IMR-90 (cell line): ENCODE results near the gene H6PD. TPM values are rescaled to one million over a fixed set of nuclear protein-coding genes. Genes with fewer than 3 reads are reported as not detected.

Source experiments
- ATAC-seq: fragments of 200-7000 bp; cut with Tn5 transposase; 2 replicates; pipeline ENCODE4 v1.9.1; 2020; ENCODE audit warnings: low read depth, mild to moderate bottlenecking, moderate library complexity
- BruUV-seq: library from RNA; stranded (reverse); fragments of 400-500 nt; replicated peaks from 2 replicates; lab custom pipeline; 2021; lab: Mats Ljungman, UMichigan
- CTCF ChIA-PET: fragments of 300-600 bp; formaldehyde crosslinking; extraction: SDS; loops from one replicate; lab custom pipeline; 2021; ENCODE audit warnings: antibody characterized with exemption; lab: Yijun Ruan, JAX
- POLR2A ChIA-PET: fragments of 300-600 bp; sonication (Branson Sonifier 250); formaldehyde crosslinking; loops from one replicate; lab custom pipeline; 2022; ENCODE audit warnings: antibody characterized with exemption; ENCODE audit not compliant: unreplicated experiment; lab: Charles Lee
- DNase-seq: peaks from one replicate; pipeline ENCODE4 v3.0.0; 2013
- H2AFZ ChIP-seq: replicated peaks from 2 replicates; pipeline ENCODE3; 2013; ENCODE audit warnings: low read length, mild to moderate bottlenecking; ENCODE audit not compliant: poor library complexity
- H2AK5ac ChIP-seq: 2 replicates; pipeline ENCODE4 v1.6.1; 2013; ENCODE audit warnings: low read depth, low read length, inconsistent platforms
- H2AK9ac ChIP-seq: replicated peaks from 2 replicates; pipeline ENCODE3; 2013; ENCODE audit warnings: mild to moderate bottlenecking, low read depth, low read length, moderate library complexity; ENCODE audit not compliant: poor library complexity
- H2BK120ac ChIP-seq: 2 replicates; pipeline ENCODE4 v1.6.1; 2013; ENCODE audit warnings: low read depth, low read length, inconsistent platforms
- H2BK15ac ChIP-seq: 3 replicates; pipeline ENCODE4 v1.6.1; 2013; ENCODE audit warnings: low read depth, low read length, inconsistent platforms
- H2BK20ac ChIP-seq: 2 replicates; pipeline ENCODE4 v1.6.1; 2013; ENCODE audit warnings: low read depth, mild to moderate bottlenecking, inconsistent platforms, low read length, moderate library complexity
- H2BK5ac ChIP-seq: 2 replicates; pipeline ENCODE4 v1.6.1; 2013; ENCODE audit warnings: mild to moderate bottlenecking, low read depth, low read length, inconsistent platforms; ENCODE audit not compliant: poor library complexity, severe bottlenecking
- H3K14ac ChIP-seq: replicated peaks from 2 replicates; pipeline ENCODE4 v1.6.1; 2013; ENCODE audit warnings: low read depth, low read length, inconsistent platforms
- H3K18ac ChIP-seq: 2 replicates; pipeline ENCODE4 v1.6.1; 2013; ENCODE audit warnings: low read depth, low read length, control low read depth
- H3K23ac ChIP-seq: 2 replicates; pipeline ENCODE4 v1.6.1; 2013; ENCODE audit warnings: low read depth, low read length, inconsistent platforms
- H3K27ac ChIP-seq: 2 replicates; pipeline ENCODE4 v1.5.1; 2013; ENCODE audit warnings: mild to moderate bottlenecking, control low read depth, low read length; ENCODE audit not compliant: insufficient read depth
- H3K27me3 ChIP-seq: 2 replicates; pipeline ENCODE4 v1.6.1; 2013; ENCODE audit warnings: low read length; ENCODE audit not compliant: control insufficient read depth, insufficient read depth
- H3K36me3 ChIP-seq: 2 replicates; pipeline ENCODE4 v1.6.1; 2013; ENCODE audit warnings: low read length, mixed read lengths; ENCODE audit not compliant: control insufficient read depth, insufficient read depth
- H3K4ac ChIP-seq: 2 replicates; pipeline ENCODE4 v1.6.1; 2013; ENCODE audit warnings: low read depth, low read length, inconsistent platforms
- H3K4me1 ChIP-seq: 2 replicates; pipeline ENCODE4 v1.6.1; 2013; ENCODE audit warnings: low read length, mixed read lengths; ENCODE audit not compliant: control insufficient read depth, insufficient read depth
- H3K4me2 ChIP-seq: 2 replicates; pipeline ENCODE4 v1.6.1; 2013; ENCODE audit warnings: low read depth, mild to moderate bottlenecking, control low read depth, low read length, moderate library complexity
- H3K4me3 ChIP-seq: 2 replicates; pipeline ENCODE4 v1.5.1; 2013; ENCODE audit warnings: low read depth, mild to moderate bottlenecking, control low read depth, low read length, moderate library complexity; ENCODE audit not compliant: insufficient read depth
- H3K56ac ChIP-seq: 2 replicates; pipeline ENCODE4 v1.6.1; 2013; ENCODE audit warnings: low read length, inconsistent platforms; ENCODE audit not compliant: insufficient read depth; ENCODE audit errors: extremely low read depth
- H3K79me1 ChIP-seq, 2 experiments: 2 replicates each; pipeline ENCODE4 v1.6.1; 2013; ENCODE audit warnings: low read length in 2 of 2, inconsistent platforms in 1 of 2, low read depth in 1 of 2
- H3K9ac ChIP-seq: 2 replicates; pipeline ENCODE4 v1.6.1; 2013; ENCODE audit warnings: low read depth, low read length, control low read depth
- H3K9me1 ChIP-seq: 2 replicates; pipeline ENCODE4 v1.6.1; 2013; ENCODE audit warnings: low read length, inconsistent platforms; ENCODE audit not compliant: insufficient read depth
- H3K9me3 ChIP-seq: 2 replicates; pipeline ENCODE4 v1.6.1; 2013; ENCODE audit warnings: low read length; ENCODE audit not compliant: control insufficient read depth, insufficient read depth
- H4K20me1 ChIP-seq: 2 replicates; pipeline ENCODE4 v1.6.1; 2013; ENCODE audit warnings: low read length, inconsistent platforms; ENCODE audit not compliant: insufficient read depth
- H4K5ac ChIP-seq: 2 replicates; pipeline ENCODE4 v1.6.1; 2013; ENCODE audit warnings: mild to moderate bottlenecking, low read depth, low read length, control low read depth
- H4K8ac ChIP-seq, 2 experiments: 2 replicates each; pipeline ENCODE4 v1.6.1; 2013; ENCODE audit warnings: low read depth in 2 of 2, low read length in 2 of 2, control low read depth in 1 of 2, inconsistent platforms in 1 of 2
- H4K91ac ChIP-seq: 2 replicates; pipeline ENCODE4 v1.6.1; 2013; ENCODE audit warnings: low read depth, low read length, inconsistent platforms; ENCODE audit not compliant: insufficient read depth
- BHLHE40 ChIP-seq: fragments of 150-350 bp; IDR thresholded peaks from 2 replicates; pipeline ENCODE4 v1.6.1; 2016; ENCODE audit warnings: mild to moderate bottlenecking, low read depth, low read length
- CEBPB ChIP-seq: IDR thresholded peaks from 2 replicates; pipeline ENCODE4 v1.6.1; 2012; ENCODE audit warnings: low read depth, low read length, improper control_type of control experiment
- CHD1 ChIP-seq: IDR thresholded peaks from 2 replicates; pipeline ENCODE4 v1.6.1; 2012; ENCODE audit warnings: low read depth, low read length, improper control_type of control experiment
- FOS ChIP-seq: fragments of 150-350 bp; IDR thresholded peaks from 2 replicates; pipeline ENCODE4 v1.6.1; 2016; ENCODE audit warnings: low read depth, low read length
- MAFK ChIP-seq: IDR thresholded peaks from 2 replicates; pipeline ENCODE4 v1.6.1; 2012; ENCODE audit warnings: low read depth, low read length, improper control_type of control experiment
- MAZ ChIP-seq: IDR thresholded peaks from 2 replicates; pipeline ENCODE4 v1.6.1; 2012; ENCODE audit warnings: low read depth, mild to moderate bottlenecking, low read length, improper control_type of control experiment, moderate library complexity, borderline replicate concordance
- MXI1 ChIP-seq: IDR thresholded peaks from 2 replicates; pipeline ENCODE4 v1.6.1; 2012; ENCODE audit warnings: low read depth, mild to moderate bottlenecking, low read length, moderate library complexity, borderline replicate concordance
- NFE2L2 ChIP-seq: fragments of 150-350 bp; IDR thresholded peaks from 2 replicates; pipeline ENCODE4 v1.6.1; 2016; ENCODE audit warnings: low read depth, mild to moderate bottlenecking, low read length
- POLR2A ChIP-seq: IDR thresholded peaks from 2 replicates; pipeline ENCODE4 v1.6.1; 2012; ENCODE audit warnings: mild to moderate bottlenecking, low read depth, low read length
- RAD21 ChIP-seq: IDR thresholded peaks from 2 replicates; pipeline ENCODE4 v1.6.1; 2012; ENCODE audit warnings: low read length, improper control_type of control experiment
- RCOR1 ChIP-seq: IDR thresholded peaks from 2 replicates; pipeline ENCODE4 v1.6.1; 2012; ENCODE audit warnings: mild to moderate bottlenecking, low read length, improper control_type of control experiment; ENCODE audit not compliant: insufficient replicate concordance
- RFX5 ChIP-seq: IDR thresholded peaks from 2 replicates; pipeline ENCODE4 v1.8.0; 2012; ENCODE audit warnings: low read depth, mild to moderate bottlenecking, low read length, moderate library complexity
- SMC3 ChIP-seq: fragments of 150-350 bp; IDR thresholded peaks from 2 replicates; pipeline ENCODE4 v1.6.1; 2016; ENCODE audit warnings: low read depth, mild to moderate bottlenecking, antibody characterized with exemption, low read length, moderate library complexity
- WGBS, 2 experiments: methylation state at CpG; one replicate each; pipeline versions ENCODE4 v1.1.5 to v1.1.7; 2013; ENCODE audit warnings: missing lambda C conversion rate in 2 of 2; ENCODE audit not compliant: insufficient read length in 1 of 2; ENCODE audit errors: extremely low coverage in 2 of 2; 5-methylcytosine and 5-hydroxymethylcytosine counted together
- dilution Hi-C: fragments of 300-500 bp; cut with HindIII; formaldehyde crosslinking; loops from one replicate; pipeline ENCODE4 v1.14.3; 2018; ENCODE audit warnings: low sequenced_read_pairs; ENCODE audit not compliant: unreplicated experiment
- in situ Hi-C: fragments of 300-500 bp; cut with MboI; formaldehyde crosslinking; loops from 3 replicates; pipeline ENCODE4 v1.14.3; 2019; ENCODE audit warnings: low sequenced_read_pairs, inconsistent platforms, mixed read lengths
- intact Hi-C: fragments of 100-400 bp; cut with micrococcal nuclease; formaldehyde crosslinking; loops from 2 replicates; pipeline ENCODE4 v1.10.0; 2022
- polyA plus RNA-seq, 3 experiments: library from polyadenylated mRNA; depleted of rRNA; stranded (reverse); fragments of >200 nt; gene quantifications; 2 replicates each; pipeline ENCODE4 v1.2.3, GENCODE V29; 2012; ENCODE audit warnings: low replicate concordance in 1 of 3
- total RNA-seq: library from RNA; depleted of rRNA; stranded (reverse); fragments of >200 nt; gene quantifications from 2 replicates; pipeline ENCODE4 v1.2.3, GENCODE V29; 2012
- TF ChIP-seq, protein P1 (sequence below): fragments of 150-350 bp; IDR thresholded peaks from 2 replicates; pipeline ENCODE4 v1.6.1; 2016; ENCODE audit warnings: low read depth, mild to moderate bottlenecking, low read length, moderate library complexity, borderline replicate concordance
- TF ChIP-seq, protein P2 (sequence below): conservative IDR thresholded peaks from 2 replicates; pipeline ENCODE4 v1.5.1; 2012; ENCODE audit warnings: mild to moderate bottlenecking, low read depth, low read length, improper control_type of control experiment

H6PD gene
- total and polyA plus RNA-seq, 2 of the 4 experiments (the other 2 are of a cell fraction), result 9.3 to 22.1 TPM

DNA sequence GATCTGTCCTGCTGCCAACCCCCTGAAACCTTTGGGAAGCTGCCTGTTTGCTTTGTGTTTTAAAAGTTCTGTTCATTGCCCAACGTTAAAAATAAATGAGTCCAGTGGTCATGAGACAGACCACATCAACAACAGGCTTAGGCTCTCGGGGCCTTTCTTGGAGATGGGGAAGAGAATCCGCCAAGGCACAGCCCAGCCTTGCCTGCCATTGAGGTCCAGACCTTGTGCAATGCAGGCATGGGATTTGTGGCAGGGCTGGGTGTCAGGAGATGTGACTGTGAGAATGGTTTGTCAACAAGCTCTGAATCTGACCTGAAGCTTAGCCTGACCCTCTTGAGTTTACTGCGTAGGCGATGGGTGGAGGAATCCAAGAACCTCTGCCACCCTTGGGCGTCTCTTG lies 62.3 kb downstream of the H6PD start (continued):
- no peak for TF ChIP-seq RFX5
- no peak for TF ChIP-seq CEBPB
- no peak for TF ChIP-seq POLR2A
- no peak for TF ChIP-seq MXI1
- TF ChIP-seq RCOR1, result no peak
- no peak for TF ChIP-seq BHLHE40
- TF ChIP-seq MAZ, result no peak

DNA sequence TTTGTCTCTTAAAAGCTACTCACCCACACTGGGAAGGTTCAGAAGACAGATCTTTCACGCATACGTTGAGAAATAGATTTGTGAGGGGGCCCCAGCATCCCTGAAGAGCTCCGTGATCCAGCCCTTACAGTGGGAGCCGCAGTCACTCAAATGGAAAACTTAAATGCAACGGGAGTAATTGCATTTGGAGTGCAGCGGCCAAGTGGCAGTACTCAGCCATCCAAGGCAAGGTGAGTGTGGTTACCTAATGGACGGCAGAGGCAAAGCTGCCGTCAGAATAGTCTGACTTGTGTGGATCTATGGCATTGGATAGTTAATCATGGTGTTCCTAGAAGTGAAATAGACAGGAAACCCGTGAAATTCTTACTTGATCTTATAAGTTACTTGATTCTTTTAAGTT lies 63.3 kb downstream of the H6PD start:
- Histone ChIP-seq H4K20me1 (peaks cover 71% of the 10 kb centered on the region), H3K4me3 (no peak overlapping the region), H2BK5ac (no peak overlapping the region), H3K27me3 (no peaks in the 10 kb centered on the region), H2AFZ (no peak overlapping the region), H4K5ac (no peak overlapping the region), H2BK15ac (no peak overlapping the region), H3K9me1 (peaks cover 47% of the 10 kb centered on the region), H3K56ac (no peak overlapping the region), H2BK120ac (no peak overlapping the region), H3K9me3 (no peaks in the 10 kb centered on the region), H4K8ac (no peak overlapping the region), H3K27ac (no peak overlapping the region), H3K18ac (no peak overlapping the region), H2BK20ac (no peak overlapping the region), H4K91ac (no peak overlapping the region), H3K36me3 (peaks cover 4% of the 10 kb centered on the region; the same call in 1 of the 2 replicates), H3K9ac (no peak overlapping the region), H3K4me1 (peaks cover 32% of the 10 kb centered on the region), H3K79me1 (peaks cover 51 to 90% of the 10 kb centered on the region in 2 experiments), H3K23ac (no peak overlapping the region), H3K14ac (no peak overlapping the region), H2AK5ac (no peak overlapping the region), H3K4ac (no peak overlapping the region), H2AK9ac (no peak overlapping the region), H3K4me2 (no peak overlapping the region)
- BruUV-seq, result no TSS peak
- in situ Hi-C loops (no loop called here), dilution Hi-C loops (no loop called here), intact Hi-C loops (no loop called here)
- ChIA-PET CTCF (no interaction called here), POLR2A (interaction anchor here (0.5 kb wide), 1 partner anchor 23 kb away, joined by 8 read pairs; no protein-coding TSS in a partner anchor)
- no peak for ATAC-seq
- WGBS, 2 experiments, result 94% methylated on average over 4 of the region's 9 CpGs; no CpG with 5 or more reads in 1 of the 2 experiments
- no peak for DNase-seq
- TF ChIP-seq MAZ (no peak), RFX5 (no peak), MAFK (no peak), BHLHE40 (no peak), CEBPB (no peak), RCOR1 (no peak), CHD1 (no peak), SMC3 (no peak), NFE2L2 (no peak), RAD21 (no peak), FOS (no peak), MXI1 (no peak), POLR2A (no peak)
- TF ChIP-seq, protein P1, sequence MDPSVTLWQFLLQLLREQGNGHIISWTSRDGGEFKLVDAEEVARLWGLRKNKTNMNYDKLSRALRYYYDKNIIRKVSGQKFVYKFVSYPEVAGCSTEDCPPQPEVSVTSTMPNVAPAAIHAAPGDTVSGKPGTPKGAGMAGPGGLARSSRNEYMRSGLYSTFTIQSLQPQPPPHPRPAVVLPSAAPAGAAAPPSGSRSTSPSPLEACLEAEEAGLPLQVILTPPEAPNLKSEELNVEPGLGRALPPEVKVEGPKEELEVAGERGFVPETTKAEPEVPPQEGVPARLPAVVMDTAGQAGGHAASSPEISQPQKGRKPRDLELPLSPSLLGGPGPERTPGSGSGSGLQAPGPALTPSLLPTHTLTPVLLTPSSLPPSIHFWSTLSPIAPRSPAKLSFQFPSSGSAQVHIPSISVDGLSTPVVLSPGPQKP, result no peak
- TF ChIP-seq, protein P2, sequence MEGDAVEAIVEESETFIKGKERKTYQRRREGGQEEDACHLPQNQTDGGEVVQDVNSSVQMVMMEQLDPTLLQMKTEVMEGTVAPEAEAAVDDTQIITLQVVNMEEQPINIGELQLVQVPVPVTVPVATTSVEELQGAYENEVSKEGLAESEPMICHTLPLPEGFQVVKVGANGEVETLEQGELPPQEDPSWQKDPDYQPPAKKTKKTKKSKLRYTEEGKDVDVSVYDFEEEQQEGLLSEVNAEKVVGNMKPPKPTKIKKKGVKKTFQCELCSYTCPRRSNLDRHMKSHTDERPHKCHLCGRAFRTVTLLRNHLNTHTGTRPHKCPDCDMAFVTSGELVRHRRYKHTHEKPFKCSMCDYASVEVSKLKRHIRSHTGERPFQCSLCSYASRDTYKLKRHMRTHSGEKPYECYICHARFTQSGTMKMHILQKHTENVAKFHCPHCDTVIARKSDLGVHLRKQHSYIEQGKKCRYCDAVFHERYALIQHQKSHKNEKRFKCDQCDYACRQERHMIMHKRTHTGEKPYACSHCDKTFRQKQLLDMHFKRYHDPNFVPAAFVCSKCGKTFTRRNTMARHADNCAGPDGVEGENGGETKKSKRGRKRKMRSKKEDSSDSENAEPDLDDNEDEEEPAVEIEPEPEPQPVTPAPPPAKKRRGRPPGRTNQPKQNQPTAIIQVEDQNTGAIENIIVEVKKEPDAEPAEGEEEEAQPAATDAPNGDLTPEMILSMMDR, result no peak
